ES-I3 (cell line): ENCODE results near the gene AKNA.
"Not testable (repeated sequence)": the region's sequence is repeated elsewhere in the genome, so short reads cannot be mapped to it uniquely, and the experiment has no call there.

ENCODE experiments used
- H3K36me3 ChIP-seq: 2 replicates; pipeline ENCODE4 v1.6.1; 2013; ENCODE audit warnings: mild to moderate bottlenecking, low read length, control low read depth, moderate library complexity; ENCODE audit not compliant: insufficient read depth
- H3K4me1 ChIP-seq: 2 replicates; pipeline ENCODE4 v1.6.1; 2013; ENCODE audit warnings: mild to moderate bottlenecking, control low read depth, low read length; ENCODE audit not compliant: insufficient read depth
- H3K9ac ChIP-seq: 2 replicates; pipeline ENCODE4 v1.6.1; 2013; ENCODE audit warnings: low read depth, mild to moderate bottlenecking, low read length, moderate library complexity
- H3K9me3 ChIP-seq: 2 replicates; pipeline ENCODE4 v1.6.1; 2013; ENCODE audit warnings: mild to moderate bottlenecking, low read length, moderate library complexity; ENCODE audit not compliant: control insufficient read depth, insufficient read depth

The AKNA gene

GRCh38 chr9:114328937-114329624 lies 58.7 kb downstream of the AKNA start:
- H3K9ac ChIP-seq, result not testable (repeated sequence)

GRCh38 chr9:114328357-114328820 lies 59.4 kb downstream of the AKNA start:
- not testable (repeated sequence) for H3K4me1 ChIP-seq, H3K9me3 ChIP-seq, H3K9ac ChIP-seq, H3K36me3 ChIP-seq

More at GRCh38 chr9:114328937-114329624, 58.7 kb downstream of the AKNA start:
- H3K9me3 ChIP-seq, H3K4me1 ChIP-seq, H3K36me3 ChIP-seq: not testable (repeated sequence)

GRCh38 chr9:114327749-114328148 lies 60.0 kb downstream of the AKNA start:
- H3K4me1 ChIP-seq, result no peaks in the 10 kb centered on the region
- no peak overlapping the region for H3K9ac ChIP-seq
- no peaks in the 10 kb centered on the region for H3K9me3 ChIP-seq
- no peaks in the 10 kb centered on the region for H3K36me3 ChIP-seq

GRCh38 chr9:114325684-114326254 lies 62.0 kb downstream of the AKNA start:
- H3K4me1 ChIP-seq, H3K9ac ChIP-seq, H3K36me3 ChIP-seq, H3K9me3 ChIP-seq: not testable (repeated sequence)

- not testable (repeated sequence) for H3K9ac ChIP-seq, H3K36me3 ChIP-seq, H3K4me1 ChIP-seq, H3K9me3 ChIP-seq
These were observed 62.8 kb downstream of the AKNA start for GRCh38 chr9:114324965-114325364.

GRCh38 chr9:114324492-114324891 lies 63.3 kb downstream of the AKNA start:
- Histone ChIP-seq H3K36me3 (no peaks in the 10 kb centered on the region), H3K9ac (no peak overlapping the region), H3K9me3 (no peaks in the 10 kb centered on the region), H3K4me1 (no peaks in the 10 kb centered on the region)

- H3K9me3 ChIP-seq, H3K4me1 ChIP-seq, H3K9ac ChIP-seq, H3K36me3 ChIP-seq: not testable (repeated sequence)
These were observed 63.9 kb downstream of the AKNA start for GRCh38 chr9:114323849-114324248.

- H3K4me1 ChIP-seq, H3K36me3 ChIP-seq, H3K9me3 ChIP-seq, H3K9ac ChIP-seq: not testable (repeated sequence)
These were observed 64.8 kb downstream of the AKNA start, which contains the start of gene ORM1 for GRCh38 chr9:114322831-114323531. TSS of gene ORM1 (plus strand) at chr9:114323098. CDS start at chr9:114323134, 36 bp downstream.

- H3K9ac ChIP-seq, H3K36me3 ChIP-seq, H3K4me1 ChIP-seq, H3K9me3 ChIP-seq: not testable (repeated sequence)
These were observed 65.5 kb downstream of the AKNA start for GRCh38 chr9:114322160-114322818.

GRCh38 chr9:114321759-114322158 lies 66.0 kb downstream of the AKNA start:
- Histone ChIP-seq H3K36me3 (no peaks in the 10 kb centered on the region), H3K4me1 (peaks cover 2% of the 10 kb centered on the region; the same call in 1 of the 2 replicates), H3K9ac (no peak overlapping the region), H3K9me3 (no peaks in the 10 kb centered on the region)

GRCh38 chr9:114320710-114321109 lies 67.1 kb downstream of the AKNA start:
- not testable (repeated sequence) for H3K4me1 ChIP-seq, H3K9ac ChIP-seq, H3K36me3 ChIP-seq, H3K9me3 ChIP-seq

GRCh38 chr9:114319147-114319546 lies 68.6 kb downstream of the AKNA start:
- H3K9me3 ChIP-seq, result no peaks in the 10 kb centered on the region
- H3K9ac ChIP-seq, result no peak overlapping the region
- H3K4me1 ChIP-seq, result peaks cover 5% of the 10 kb centered on the region; the same call in 1 of the 2 replicates
- H3K36me3 ChIP-seq, result no peaks in the 10 kb centered on the region

GRCh38 chr9:114318416-114318815 lies 69.4 kb downstream of the AKNA start:
- no peak overlapping the region for H3K9ac ChIP-seq
- peaks cover 5% of the 10 kb centered on the region; the same call in 1 of the 2 replicates for H3K4me1 ChIP-seq
- no peaks in the 10 kb centered on the region for H3K9me3 ChIP-seq
- no peaks in the 10 kb centered on the region for H3K36me3 ChIP-seq

- no peaks in the 10 kb centered on the region for H3K9me3 ChIP-seq
- peaks cover 5% of the 10 kb centered on the region; the same call in 1 of the 2 replicates for H3K4me1 ChIP-seq
- no peak overlapping the region for H3K9ac ChIP-seq
- no peaks in the 10 kb centered on the region for H3K36me3 ChIP-seq
These were observed 70.0 kb downstream of the AKNA start for GRCh38 chr9:114317665-114318357.
